Immature natural killer cell (primary cell): ENCODE data around the gene ARL16. TPM values are rescaled to one million over a fixed set of nuclear protein-coding genes. Genes with fewer than 3 reads are reported as not detected.
A peak's percentile ranks its signal among the peaks of the same experiment; 100 is the strongest.

Experiments used
- DNase-seq, 3 donors: peaks; one replicate each; pipeline ENCODE4 v3.0.0; 2022; ENCODE audit warnings: mixed read lengths in 1 of 3
- H3K27ac Mint-ChIP-seq, 6 donors: one replicate each; pipeline ENCODE4 v1.8.0; 2020; ENCODE audit warnings: mixed read lengths in 6 of 6, mild to moderate bottlenecking in 5 of 6, inconsistent platforms in 4 of 6, moderate library complexity in 3 of 6
- H3K27me3 Mint-ChIP-seq, 3 donors: one replicate each; pipeline ENCODE4 v1.8.0; 2020 to 2021; ENCODE audit warnings: low read depth in 3 of 3, mild to moderate bottlenecking in 3 of 3, mixed read lengths in 3 of 3, moderate library complexity in 3 of 3, inconsistent platforms in 1 of 3
- H3K36me3 Mint-ChIP-seq, 3 donors: one replicate each; pipeline ENCODE4 v1.8.0; 2020; ENCODE audit warnings: mixed read lengths in 3 of 3, inconsistent platforms in 2 of 3, mild to moderate bottlenecking in 2 of 3
- H3K4me1 Mint-ChIP-seq, 2 donors: one replicate each; pipeline ENCODE4 v1.8.0; 2020; ENCODE audit warnings: inconsistent platforms in 2 of 2, mild to moderate bottlenecking in 2 of 2, mixed read lengths in 2 of 2, moderate library complexity in 1 of 2
- H3K4me3 Mint-ChIP-seq, 5 donors: one replicate each; pipeline ENCODE4 v1.8.0; 2020; ENCODE audit warnings: mild to moderate bottlenecking in 5 of 5, mixed read lengths in 5 of 5, inconsistent platforms in 3 of 5, moderate library complexity in 3 of 5
- H3K9me3 Mint-ChIP-seq, 6 donors: one replicate each; pipeline ENCODE4 v1.8.0; 2020; ENCODE audit warnings: mild to moderate bottlenecking in 6 of 6, mixed read lengths in 6 of 6, inconsistent platforms in 4 of 6, moderate library complexity in 3 of 6
- polyA plus RNA-seq, 3 donors: library from polyadenylated mRNA; unstranded; fragments of 300-500 nt; fragmentation: Illumina TruSeq; gene quantifications; one replicate each; pipeline ENCODE4 v1.2.3, GENCODE V29; 2021

The ARL16 gene
- polyA plus RNA-seq, 3 donors from 2014 or later: 31.1 to 75.2 (median 61.8) TPM

- Mint-ChIP-seq H3K4me1 (peaks cover 11 to 12% of the 10 kb centered on the region in 2 donors), H3K27me3 (peaks cover 0 to 5% (median 0%) of the 10 kb centered on the region in 3 donors), H3K4me3 (no peak overlapping the region), H3K27ac (no peak overlapping the region), H3K36me3 (no peaks in the 10 kb centered on the region), H3K9me3 (no peaks in the 10 kb centered on the region)
- DNase-seq: no peak
These were observed 32.5 kb upstream of the ARL16 start for GRCh38 chr17:81715872-81716673.

- H3K4me1 Mint-ChIP-seq: peaks cover 18 to 20% of the 10 kb centered on the region in 2 donors
- H3K9me3 Mint-ChIP-seq: no peaks in the 10 kb centered on the region
- no peak overlapping the region for H3K27ac Mint-ChIP-seq
These were observed 31.7 kb upstream of the ARL16 start for GRCh38 chr17:81715107-81715871.

GRCh38 chr17:81714412-81715106, 31.0 kb upstream of the ARL16 start:
- Mint-ChIP-seq H3K4me3 (no peak overlapping the region), H3K9me3 (no peaks in the 10 kb centered on the region), H3K27ac (no peak overlapping the region), H3K4me1 (peaks cover 20 to 22% of the 10 kb centered on the region in 2 donors), H3K27me3 (peaks cover 0 to 9% (median 0%) of the 10 kb centered on the region in 3 donors), H3K36me3 (no peaks in the 10 kb centered on the region)
- no peak for DNase-seq

More at GRCh38 chr17:81715107-81715871, 31.7 kb upstream of the ARL16 start:
- no peak overlapping the region for H3K4me3 Mint-ChIP-seq
- no peak for DNase-seq
- H3K27me3 Mint-ChIP-seq: peaks cover 0 to 9% (median 0%) of the 10 kb centered on the region in 3 donors
- H3K36me3 Mint-ChIP-seq: no peaks in the 10 kb centered on the region

- DNase-seq: no peak
- H3K27ac Mint-ChIP-seq: no peak overlapping the region
- peak overlapping the region in 3 of 5 donors; percentile 3 to 72 (median 21) for H3K4me3 Mint-ChIP-seq
- H3K27me3 Mint-ChIP-seq: peaks cover 0 to 12% (median 0%) of the 10 kb centered on the region in 3 donors
- no peaks in the 10 kb centered on the region for H3K9me3 Mint-ChIP-seq
- H3K36me3 Mint-ChIP-seq: no peaks in the 10 kb centered on the region
- peaks cover 20 to 22% of the 10 kb centered on the region in 2 donors for H3K4me1 Mint-ChIP-seq
These were observed 30.2 kb upstream of the ARL16 start for GRCh38 chr17:81713556-81714411.

- peak overlapping the region; percentile 72 to 87 (median 80) for H3K4me3 Mint-ChIP-seq
- peaks cover 0 to 12% (median 0%) of the 10 kb centered on the region in 3 donors for H3K27me3 Mint-ChIP-seq
- no peaks in the 10 kb centered on the region for H3K36me3 Mint-ChIP-seq
- H3K27ac Mint-ChIP-seq: peak overlapping the region in 1 of 6 donors; percentile 34
- DNase-seq: no peak
- no peaks in the 10 kb centered on the region for H3K9me3 Mint-ChIP-seq
- peaks cover 20 to 22% of the 10 kb centered on the region in 2 donors for H3K4me1 Mint-ChIP-seq
These were observed 29.5 kb upstream of the ARL16 start for GRCh38 chr17:81713004-81713555.

GRCh38 chr17:81712468-81713003, 28.9 kb upstream of the ARL16 start:
- H3K27ac Mint-ChIP-seq: peak overlapping the region in 2 of 6 donors; percentile 34 to 61
- peak overlapping the region; percentile 72 to 87 (median 80) for H3K4me3 Mint-ChIP-seq
- H3K4me1 Mint-ChIP-seq: peaks cover 20 to 22% of the 10 kb centered on the region in 2 donors
- DNase-seq: no peak
- H3K27me3 Mint-ChIP-seq: peaks cover 0 to 12% (median 0%) of the 10 kb centered on the region in 3 donors
- no peaks in the 10 kb centered on the region for H3K36me3 Mint-ChIP-seq
- H3K9me3 Mint-ChIP-seq: no peaks in the 10 kb centered on the region

- peaks cover 20 to 22% of the 10 kb centered on the region in 2 donors for H3K4me1 Mint-ChIP-seq
- peaks cover 0 to 12% (median 0%) of the 10 kb centered on the region in 3 donors for H3K27me3 Mint-ChIP-seq
These were observed 28.3 kb upstream of the ARL16 start, which contains the start of gene SLC25A10 for GRCh38 chr17:81711814-81712467. Gene SLC25A10 (plus strand): TSS chr17:81712284. CDS start chr17:81712427, 143 bp downstream.

GRCh38 chr17:81710514-81711308, 27.1 kb upstream of the ARL16 start:
- H3K9me3 Mint-ChIP-seq: no peaks in the 10 kb centered on the region
- no peak for DNase-seq
- peak overlapping the region; percentile 12 to 81 (median 60) for H3K27ac Mint-ChIP-seq
- peak overlapping the region; percentile 52 to 73 (median 66) for H3K4me3 Mint-ChIP-seq
- H3K36me3 Mint-ChIP-seq: peaks cover 0 to 3% (median 3%) of the 10 kb centered on the region in 3 donors
- H3K27me3 Mint-ChIP-seq: peaks cover 0 to 18% (median 2%) of the 10 kb centered on the region in 3 donors
- H3K4me1 Mint-ChIP-seq: peaks cover 20 to 25% of the 10 kb centered on the region in 2 donors

More at GRCh38 chr17:81711814-81712467, 28.3 kb upstream of the ARL16 start, which contains the start of gene SLC25A10:
- peak within 1 kb of the TSS; percentile 72 to 87 (median 80) for H3K4me3 Mint-ChIP-seq
- no peaks in the 10 kb centered on the region for H3K36me3 Mint-ChIP-seq
- peak within 1 kb of the TSS in 3 of 6 donors; percentile 59 to 81 (median 61) for H3K27ac Mint-ChIP-seq
- H3K9me3 Mint-ChIP-seq: no peaks in the 10 kb centered on the region
- peak; percentile 79 to 83 (median 83) for DNase-seq

- no peak overlapping the region for H3K27ac Mint-ChIP-seq
- peaks cover 3 to 8% (median 5%) of the 10 kb centered on the region in 3 donors for H3K36me3 Mint-ChIP-seq
- peaks cover 26% of the 10 kb centered on the region in 2 donors for H3K4me1 Mint-ChIP-seq
- H3K27me3 Mint-ChIP-seq: peaks cover 0 to 21% (median 2%) of the 10 kb centered on the region in 3 donors
- no peaks in the 10 kb centered on the region for H3K9me3 Mint-ChIP-seq
- no peak for DNase-seq
- no peak overlapping the region for H3K4me3 Mint-ChIP-seq
These were observed 25.2 kb upstream of the ARL16 start for GRCh38 chr17:81708739-81709185.

GRCh38 chr17:81707725-81708646, 24.4 kb upstream of the ARL16 start:
- Mint-ChIP-seq H3K27me3 (peaks cover 0 to 22% (median 2%) of the 10 kb centered on the region in 3 donors), H3K36me3 (peaks cover 3 to 8% (median 5%) of the 10 kb centered on the region in 3 donors)
- DNase-seq: no peak

More at GRCh38 chr17:81707725-81708646, 24.4 kb upstream of the ARL16 start:
- no peaks in the 10 kb centered on the region for H3K9me3 Mint-ChIP-seq
- H3K4me1 Mint-ChIP-seq: peaks cover 24% of the 10 kb centered on the region in 2 donors
- no peak overlapping the region for H3K4me3 Mint-ChIP-seq
- H3K27ac Mint-ChIP-seq: no peak overlapping the region
